ENCODE results near the gene ATP4B. TPM values are rescaled to one million over a fixed set of nuclear protein-coding genes. Genes with fewer than 3 reads are reported as not detected.
A peak's percentile ranks its signal among the peaks of the same experiment; 100 is the strongest.

Gene ATP4B
- total and polyA plus RNA-seq, 2 donors from 2014 or later, result 0.16 to 0.45 TPM

DNA sequence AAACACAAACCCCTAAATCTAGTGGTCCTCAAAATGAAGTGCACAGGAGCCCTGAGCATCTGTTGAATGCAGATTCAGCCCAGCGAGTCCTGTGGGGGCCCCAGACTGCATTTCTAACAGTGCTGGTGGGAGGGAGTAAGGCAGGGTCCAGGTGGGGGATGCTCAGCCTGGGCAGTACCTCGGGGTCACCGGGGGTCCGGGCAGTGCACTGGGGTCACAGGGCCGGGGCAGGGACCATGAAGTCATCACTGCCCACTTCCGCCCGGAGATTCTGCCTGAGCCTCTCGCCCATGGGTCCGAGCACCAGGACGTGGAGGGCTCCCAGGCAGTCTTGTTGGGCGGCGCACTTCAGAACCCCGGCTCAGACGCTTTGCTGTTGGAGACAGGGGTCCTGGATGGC lies 838 bp upstream of the ATP4B start:
- intact Hi-C loops (cut with DNase I), result no loop called here
- FAIRE-seq, result no peak

GRCh38 chr13:113656831-113657671 lies 947 bp downstream of the ATP4B start:
- Histone ChIP-seq H3K36me3 (ENCODE audit: control insufficient read depth in 2 of 3, insufficient read depth in 3 of 3, low read length in 3 of 3) (no peaks in the 10 kb centered on the region), H3K27ac (ENCODE audit: low read depth in 2 of 2, low read length in 2 of 2) (no peak overlapping the region), H3K9ac (ENCODE audit: low read length in 3 of 3) (no peak overlapping the region), H3K4me3 (ENCODE audit: low read length in 3 of 3) (no peak overlapping the region), H3K4me1 (ENCODE audit: control insufficient read depth in 2 of 3, insufficient read depth in 2 of 3, low read depth in 1 of 3, low read length in 3 of 3) (peaks cover 0 to 2% (median 0%) of the 10 kb centered on the region in 3 donors), H3K9me3 (ENCODE audit: control insufficient read depth in 2 of 3, insufficient read depth in 1 of 3, low read length in 3 of 3) (peaks cover 0 to 12% (median 0%) of the 10 kb centered on the region in 3 donors), H3K27me3 (ENCODE audit: control insufficient read depth, insufficient read depth, low read length) (no peaks in the 10 kb centered on the region)
- FAIRE-seq (no peak), DNase-seq (peak in 2 of 5 donors; percentile 39 to 58)
- intact Hi-C loops (cut with DNase I), result no loop called here
- TF ChIP-seq, protein P1, sequence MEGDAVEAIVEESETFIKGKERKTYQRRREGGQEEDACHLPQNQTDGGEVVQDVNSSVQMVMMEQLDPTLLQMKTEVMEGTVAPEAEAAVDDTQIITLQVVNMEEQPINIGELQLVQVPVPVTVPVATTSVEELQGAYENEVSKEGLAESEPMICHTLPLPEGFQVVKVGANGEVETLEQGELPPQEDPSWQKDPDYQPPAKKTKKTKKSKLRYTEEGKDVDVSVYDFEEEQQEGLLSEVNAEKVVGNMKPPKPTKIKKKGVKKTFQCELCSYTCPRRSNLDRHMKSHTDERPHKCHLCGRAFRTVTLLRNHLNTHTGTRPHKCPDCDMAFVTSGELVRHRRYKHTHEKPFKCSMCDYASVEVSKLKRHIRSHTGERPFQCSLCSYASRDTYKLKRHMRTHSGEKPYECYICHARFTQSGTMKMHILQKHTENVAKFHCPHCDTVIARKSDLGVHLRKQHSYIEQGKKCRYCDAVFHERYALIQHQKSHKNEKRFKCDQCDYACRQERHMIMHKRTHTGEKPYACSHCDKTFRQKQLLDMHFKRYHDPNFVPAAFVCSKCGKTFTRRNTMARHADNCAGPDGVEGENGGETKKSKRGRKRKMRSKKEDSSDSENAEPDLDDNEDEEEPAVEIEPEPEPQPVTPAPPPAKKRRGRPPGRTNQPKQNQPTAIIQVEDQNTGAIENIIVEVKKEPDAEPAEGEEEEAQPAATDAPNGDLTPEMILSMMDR (IDR thresholded peaks at IDR 0.05; ENCODE audit: borderline replicate concordance, extremely low read depth, insufficient read depth), result no peak

More for the DNA sequence above, 838 bp upstream of the ATP4B start:
- Histone ChIP-seq H3K27me3 (ENCODE audit: control insufficient read depth, insufficient read depth, low read length) (no peaks in the 10 kb centered on the region), H3K36me3 (ENCODE audit: control insufficient read depth in 2 of 3, insufficient read depth in 3 of 3, low read length in 3 of 3) (no peaks in the 10 kb centered on the region), H3K4me3 (ENCODE audit: low read length in 3 of 3) (no peak overlapping the region), H3K9me3 (ENCODE audit: control insufficient read depth in 2 of 3, insufficient read depth in 1 of 3, low read length in 3 of 3) (peaks cover 0 to 12% (median 0%) of the 10 kb centered on the region in 3 donors), H3K27ac (ENCODE audit: low read depth in 2 of 2, low read length in 2 of 2) (no peak overlapping the region), H3K4me1 (ENCODE audit: control insufficient read depth in 2 of 3, insufficient read depth in 2 of 3, low read depth in 1 of 3, low read length in 3 of 3) (peaks cover 0 to 2% (median 0%) of the 10 kb centered on the region in 3 donors), H3K9ac (ENCODE audit: low read length in 3 of 3) (no peak overlapping the region)
- DNase-seq, result peak in 2 of 5 donors; percentile 46 to 54
- TF ChIP-seq, protein P1 (IDR thresholded peaks at IDR 0.05; ENCODE audit: borderline replicate concordance, extremely low read depth, insufficient read depth), result no peak

DNA sequence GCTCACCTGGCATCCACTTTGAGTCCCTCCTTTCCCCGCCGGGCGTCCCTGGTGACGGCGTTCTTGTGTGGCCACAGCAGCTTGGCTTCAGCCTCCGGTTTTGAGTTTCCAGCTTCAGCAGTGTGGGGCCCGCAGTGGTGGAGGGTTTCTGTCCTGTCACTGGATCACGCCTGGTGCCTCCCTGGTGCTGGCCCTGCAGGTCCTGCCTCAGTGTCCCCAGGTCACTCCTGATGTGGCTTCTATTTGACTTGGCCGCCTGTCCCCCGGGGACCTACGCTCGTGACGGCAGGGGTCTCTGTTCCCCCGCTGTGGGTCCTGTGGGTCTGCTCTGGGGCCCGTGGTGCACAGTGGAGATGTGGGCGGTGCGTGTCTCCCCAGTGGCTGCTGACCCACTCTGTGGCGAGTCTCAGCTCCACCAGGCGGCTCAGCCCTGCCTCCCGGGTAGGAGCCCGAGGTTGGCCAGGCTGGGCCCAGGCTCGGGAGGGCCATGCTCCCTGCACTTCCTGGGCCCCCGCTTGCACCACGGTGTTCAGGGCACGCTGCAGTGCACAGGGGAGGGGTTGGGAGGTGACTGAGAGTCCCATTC lies 1.9 kb downstream of the ATP4B start:
- intact Hi-C loops (cut with DNase I), result no loop called here
- Histone ChIP-seq H3K4me3 (ENCODE audit: low read length in 3 of 3) (no peak overlapping the region), H3K36me3 (ENCODE audit: control insufficient read depth in 2 of 3, insufficient read depth in 3 of 3, low read length in 3 of 3) (no peaks in the 10 kb centered on the region), H3K9me3 (ENCODE audit: control insufficient read depth in 2 of 3, insufficient read depth in 1 of 3, low read length in 3 of 3) (peaks cover 0 to 3% (median 0%) of the 10 kb centered on the region in 3 donors), H3K27me3 (ENCODE audit: control insufficient read depth, insufficient read depth, low read length) (no peaks in the 10 kb centered on the region), H3K9ac (ENCODE audit: low read length in 3 of 3) (no peak overlapping the region), H3K4me1 (ENCODE audit: control insufficient read depth in 2 of 3, insufficient read depth in 2 of 3, low read depth in 1 of 3, low read length in 3 of 3) (peaks cover 0 to 2% (median 0%) of the 10 kb centered on the region in 3 donors), H3K27ac (ENCODE audit: low read depth in 2 of 2, low read length in 2 of 2) (no peak overlapping the region)
- FAIRE-seq, result no peak
- TF ChIP-seq, protein P1 (IDR thresholded peaks at IDR 0.05; ENCODE audit: borderline replicate concordance, extremely low read depth, insufficient read depth), result no peak
- DNase-seq, result peak in 1 of 5 donors; percentile 73
